Glomerular endothelial cell (primary cell): ENCODE measurements around the gene EVC2. TPM values are rescaled to one million over a fixed set of nuclear protein-coding genes. Genes with fewer than 3 reads are reported as not detected.
A peak's percentile ranks its signal among the peaks of the same experiment; 100 is the strongest.

ENCODE experiments used
- DNase-seq: peaks from one replicate; pipeline ENCODE4 v3.0.0-alpha.2; 2011; ENCODE audit warnings: low read depth, low spot score; ENCODE audit errors: extremely low read depth
- total RNA-seq: library from RNA; depleted of rRNA; stranded (reverse); fragments of >200 nt; gene quantifications from 2 replicates; pipeline ENCODE4 v1.2.3, GENCODE V29; 2015

Gene EVC2
- total RNA-seq: 11.0 and 11.7 TPM in 2 replicates

DNA sequence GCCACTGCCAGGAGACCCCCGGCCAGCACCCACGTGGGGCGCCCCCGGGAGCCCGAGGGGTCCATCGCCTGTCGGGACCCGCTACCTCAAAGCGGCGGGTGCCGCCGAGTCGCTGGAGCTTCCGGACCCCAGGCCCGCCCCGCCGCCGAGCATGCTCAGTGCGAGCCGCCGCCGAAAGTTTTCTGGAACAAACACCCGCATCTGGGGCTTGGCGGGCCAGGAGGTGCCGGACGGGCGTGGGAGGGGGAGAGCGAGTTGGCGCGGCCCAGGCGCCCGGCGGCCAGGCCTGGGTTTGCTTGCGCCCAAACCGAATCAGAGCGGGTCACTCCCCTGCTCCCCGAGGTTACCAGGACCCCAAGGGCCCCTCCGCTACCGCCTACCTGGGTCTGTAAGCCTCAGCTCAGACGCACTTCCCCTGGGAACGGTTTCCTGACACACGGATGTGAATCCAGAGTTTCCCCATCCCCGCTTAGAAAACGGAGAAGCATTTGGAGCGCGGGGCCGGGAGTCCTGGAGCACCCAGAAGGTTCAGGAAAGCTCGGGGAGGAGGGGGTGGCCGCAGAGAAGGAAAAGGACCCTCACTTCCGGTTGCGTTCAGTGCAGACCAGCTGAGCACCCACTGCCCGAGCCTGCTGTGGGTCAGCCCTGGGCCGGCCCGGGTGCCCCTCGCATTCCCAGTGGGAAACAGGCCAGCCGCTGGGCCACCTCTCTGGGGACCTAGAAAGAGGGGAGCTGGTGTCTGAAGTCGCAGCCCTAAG, at the start of gene EVC2:
EVC2 (minus strand) TSS at position 111 of the 758 bp plus-strand sequence; CDS start at position 65, 46 bp downstream.
- DNase-seq: no peak

DNA sequence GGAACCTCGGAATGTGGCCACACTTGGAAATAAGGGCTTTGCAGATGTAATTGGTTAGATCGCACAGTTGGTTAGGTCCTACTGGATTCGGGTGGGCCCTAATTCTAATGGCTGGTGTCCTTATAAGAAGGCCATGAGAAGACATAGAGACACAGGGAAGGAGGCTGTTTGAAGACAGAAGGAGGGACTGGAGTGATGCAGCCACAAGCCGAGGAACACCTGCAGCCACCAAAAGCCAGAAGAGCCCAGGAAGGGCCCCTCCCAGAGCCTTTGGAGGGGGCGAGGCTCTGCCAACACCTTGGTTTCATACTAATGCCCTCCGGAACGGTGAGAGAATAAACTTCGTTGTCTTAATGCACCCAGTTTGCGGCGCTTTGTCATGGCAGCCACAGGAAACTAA, 49.6 kb upstream of the EVC2 start:
- no peak for DNase-seq

- DNase-seq: no peak
Measured at GRCh38 chr4:5757536-5757935, 49.2 kb upstream of the EVC2 start.

DNA sequence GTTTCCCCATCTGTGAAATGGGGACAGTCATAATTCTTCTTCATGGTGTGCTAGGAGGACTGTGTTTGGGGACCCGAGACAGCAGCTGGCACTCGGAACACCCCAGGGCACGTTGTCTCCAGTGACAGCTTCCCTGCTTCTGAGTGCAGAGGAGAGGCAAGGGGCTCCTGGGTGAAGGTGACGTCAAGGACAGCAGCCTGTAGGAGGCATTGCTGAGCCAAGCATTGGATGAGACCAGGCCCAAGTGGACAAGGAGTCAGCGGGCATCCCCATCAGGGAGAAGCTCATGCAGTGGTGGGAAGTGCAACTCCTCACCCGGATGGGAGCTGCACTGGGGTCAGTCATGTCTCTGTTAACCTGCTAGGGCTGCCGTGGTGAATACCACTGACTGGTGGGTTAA, 48.7 kb upstream of the EVC2 start:
- no peak for DNase-seq

GRCh38 chr4:5756271-5756670, 47.9 kb upstream of the EVC2 start:
- no peak for DNase-seq

DNA sequence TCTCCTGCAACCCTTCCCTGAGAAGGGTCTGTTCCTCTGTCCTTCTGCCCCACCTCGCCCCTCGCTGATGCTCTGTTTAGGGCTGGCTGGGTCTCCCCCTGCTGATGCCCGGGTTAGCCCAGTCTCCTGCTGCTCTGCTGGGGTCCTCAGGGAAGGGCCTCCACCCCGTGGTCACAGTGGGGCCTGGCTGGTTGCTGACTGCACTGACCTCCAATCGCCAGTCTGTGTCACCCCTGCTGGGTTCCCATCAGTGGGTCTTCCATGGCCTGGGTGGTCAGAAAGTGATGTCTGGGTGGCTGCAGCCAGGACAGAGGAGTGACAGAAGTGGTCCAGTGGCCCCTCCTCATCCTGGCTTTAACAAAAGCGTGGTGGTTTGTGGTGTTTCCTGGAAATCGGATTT, 47.3 kb upstream of the EVC2 start:
- DNase-seq: no peak

- no peak for DNase-seq
Measured at GRCh38 chr4:5755161-5755560, 46.8 kb upstream of the EVC2 start.

- DNase-seq: no peak
Measured at GRCh38 chr4:5754529-5754881, 46.1 kb upstream of the EVC2 start.

GRCh38 chr4:5753766-5754528, 45.6 kb upstream of the EVC2 start:
- DNase-seq: peak; percentile 69

GRCh38 chr4:5753366-5753765, 45.0 kb upstream of the EVC2 start:
- DNase-seq: no peak

DNA sequence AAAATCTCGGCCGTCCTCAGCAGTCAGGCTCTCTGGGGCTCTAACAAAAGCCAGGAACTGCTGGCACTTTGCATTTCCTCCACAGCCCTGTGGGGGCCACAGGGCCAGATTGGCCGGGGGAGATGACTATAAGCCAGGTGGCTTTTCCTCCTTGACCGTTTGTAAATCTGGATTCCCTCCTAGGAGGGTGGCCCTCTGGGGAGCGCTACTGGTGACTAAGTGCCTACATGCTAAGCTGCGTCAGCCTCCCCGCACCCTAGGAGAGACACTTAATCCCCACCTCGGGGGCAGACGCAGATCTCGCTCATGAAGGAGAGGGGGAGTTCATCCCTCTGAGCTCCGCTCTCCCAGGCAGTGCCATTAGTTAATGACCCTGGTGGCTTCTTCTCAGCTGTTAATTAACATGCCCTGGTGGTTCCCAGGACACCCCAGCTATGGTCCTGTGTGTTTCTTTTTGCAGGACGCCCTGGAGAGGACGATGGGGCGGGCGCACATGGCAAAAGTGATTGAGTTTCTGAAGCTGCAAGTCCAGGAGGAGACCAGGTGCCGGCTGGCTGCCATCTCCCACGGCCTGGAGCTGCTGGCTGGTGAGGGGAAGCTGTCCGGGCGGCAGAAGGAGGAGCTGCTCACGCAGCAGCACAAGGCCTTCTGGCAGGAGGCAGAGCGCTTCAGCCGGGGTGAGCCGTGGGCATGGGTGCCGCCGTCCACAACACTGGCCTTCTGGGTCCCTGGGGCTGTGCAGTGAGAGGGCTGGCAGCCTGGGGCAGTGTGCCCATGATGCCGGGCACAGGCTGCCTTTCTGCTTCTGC, 44.2 kb upstream of the EVC2 start:
- DNase-seq: no peak

GRCh38 chr4:5751666-5752375, 43.5 kb upstream of the EVC2 start:
- no peak for DNase-seq

GRCh38 chr4:5750946-5751665, 42.7 kb upstream of the EVC2 start:
- no peak for DNase-seq

GRCh38 chr4:5750052-5750945, 41.9 kb upstream of the EVC2 start:
- no peak for DNase-seq

DNA sequence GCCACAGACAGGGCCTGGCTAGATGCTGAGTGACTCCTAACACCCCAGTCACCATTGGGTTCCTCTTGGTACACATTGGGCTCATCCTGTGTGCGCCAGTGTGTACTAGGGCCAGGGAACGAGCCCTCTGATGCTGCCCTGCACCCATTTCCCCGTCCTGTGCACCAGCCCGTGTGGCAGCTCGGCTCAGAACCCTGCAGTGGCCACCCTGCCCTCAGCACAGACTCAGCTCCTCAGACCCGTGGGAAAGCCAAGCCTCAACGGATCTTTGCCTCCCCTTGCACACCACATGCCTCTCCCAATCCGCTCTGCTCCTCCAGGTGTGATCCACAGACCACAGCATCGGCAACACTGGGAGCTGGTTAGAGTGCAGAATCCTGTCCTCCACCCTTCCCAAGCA, 41.2 kb upstream of the EVC2 start:
- no peak for DNase-seq

- DNase-seq: no peak
Measured at GRCh38 chr4:5747738-5748375, 39.5 kb upstream of the EVC2 start.

DNA sequence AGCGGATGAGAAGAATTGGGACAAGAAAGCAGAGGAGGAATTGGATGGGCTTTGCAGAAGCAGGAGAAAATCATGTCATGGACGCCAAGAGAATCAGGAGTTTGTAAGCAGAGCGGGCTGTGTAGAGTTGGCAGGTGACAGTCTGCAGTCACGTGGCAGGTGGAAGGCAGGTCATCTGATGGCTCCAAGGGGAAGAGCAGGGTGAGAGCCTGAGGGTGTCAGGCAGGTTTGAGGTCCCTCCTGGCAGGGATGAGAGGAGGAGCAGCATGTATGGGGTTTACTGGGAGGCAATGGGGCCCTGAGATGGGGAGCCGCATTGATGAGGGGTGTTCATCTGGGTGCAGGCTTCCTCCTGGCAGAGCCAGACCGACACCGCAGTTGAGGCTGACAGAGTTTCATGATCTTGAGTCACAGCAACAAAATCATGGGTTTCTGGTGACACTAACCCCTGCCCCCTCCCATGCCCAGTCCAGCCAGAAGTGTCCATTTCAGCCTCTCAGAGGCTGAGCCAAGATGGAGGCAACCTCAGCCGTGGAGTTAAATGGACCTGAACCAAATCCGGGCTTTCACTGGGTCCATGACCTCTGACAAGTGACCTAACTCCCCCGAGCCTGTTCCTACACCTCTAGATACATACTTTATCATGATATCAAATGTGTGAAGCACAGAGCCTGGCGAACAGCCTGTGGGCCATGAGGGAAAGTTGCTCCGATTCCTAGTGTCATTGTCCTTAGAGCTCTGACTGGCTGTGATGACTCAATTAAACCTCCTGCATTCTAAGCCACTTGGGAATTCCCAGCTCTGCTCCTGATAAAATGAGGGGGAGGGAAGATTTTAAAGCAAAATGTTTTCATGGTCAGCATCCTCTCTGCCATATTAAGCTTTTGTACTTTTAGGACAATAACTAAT, 38.7 kb upstream of the EVC2 start:
- DNase-seq: peak; percentile 33

DNA sequence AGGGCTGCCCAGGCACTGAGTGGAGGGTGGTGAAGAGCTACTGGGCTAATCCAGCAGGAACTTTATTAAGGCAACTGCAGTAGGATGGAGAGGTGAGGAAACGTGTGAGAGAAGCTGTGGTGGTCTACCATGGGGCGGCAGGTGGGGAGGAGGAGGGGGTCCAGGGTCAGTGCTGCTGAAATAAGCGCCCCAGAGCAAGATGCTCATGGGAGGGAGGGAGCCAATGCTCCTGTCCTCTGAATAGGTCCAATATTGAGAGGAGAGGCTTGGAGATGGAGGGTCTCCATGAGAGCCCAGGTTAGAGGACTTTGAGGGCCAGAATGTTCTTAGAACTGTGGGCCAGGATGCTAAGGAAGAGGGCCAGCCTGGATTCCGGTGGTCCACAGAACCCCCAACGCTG, 37.9 kb upstream of the EVC2 start:
- DNase-seq: no peak
